MCF 10A (cell line): ENCODE measurements around the gene PSMD5. TPM values are rescaled to one million over a fixed set of nuclear protein-coding genes. Genes with fewer than 3 reads are reported as not detected.
A peak's percentile ranks its signal among the peaks of the same experiment; 100 is the strongest.

Experiments
- BruUV-seq: library from RNA; stranded (reverse); fragments of 400-500 nt; replicated peaks from 2 replicates; lab custom pipeline; 2021; lab: Mats Ljungman, UMichigan
- CTCF ChIA-PET: fragments of 300-600 bp; sonication (Branson Sonifier 250); formaldehyde crosslinking; extraction: SDS; loops from one replicate; lab custom pipeline; 2021; ENCODE audit warnings: antibody characterized with exemption, inconsistent platforms; lab: Yijun Ruan, JAX
- POLR2A ChIA-PET: fragments of 300-600, 350-650 bp; sonication (Branson Sonifier 250); formaldehyde crosslinking; extraction: SDS; loops from one replicate; lab custom pipeline; 2020; ENCODE audit warnings: antibody characterized with exemption, inconsistent platforms; lab: Yijun Ruan, JAX
- DNase-seq: peaks from one replicate; pipeline ENCODE4 v3.0.0-alpha.2; 2018; ENCODE audit not compliant: unreplicated experiment
- H3K27ac Mint-ChIP-seq: one replicate; pipeline ENCODE4 v1.8.0; 2022; ENCODE audit warnings: mild to moderate bottlenecking, low read depth, mixed read lengths; ENCODE audit not compliant: unreplicated experiment
- H3K27me3 Mint-ChIP-seq: one replicate; pipeline ENCODE4 v1.8.0; 2022; ENCODE audit warnings: mixed read lengths; ENCODE audit not compliant: insufficient read depth, unreplicated experiment
- H3K36me3 Mint-ChIP-seq: one replicate; pipeline ENCODE4 v1.8.0; 2022; ENCODE audit warnings: mild to moderate bottlenecking, moderate library complexity, mixed read lengths; ENCODE audit not compliant: insufficient read depth, unreplicated experiment
- H3K4me1 Mint-ChIP-seq: one replicate; pipeline ENCODE4 v1.8.0; 2022; ENCODE audit warnings: mixed read lengths; ENCODE audit not compliant: insufficient read depth, unreplicated experiment
- H3K4me3 Mint-ChIP-seq: one replicate; pipeline ENCODE4 v1.8.0; 2022; ENCODE audit warnings: mild to moderate bottlenecking, moderate library complexity, mixed read lengths; ENCODE audit not compliant: unreplicated experiment
- H3K9me3 Mint-ChIP-seq: one replicate; pipeline ENCODE4 v1.8.0; 2022; ENCODE audit warnings: mixed read lengths; ENCODE audit not compliant: unreplicated experiment
- intact Hi-C: fragments of 100-400 bp; cut with micrococcal nuclease; formaldehyde crosslinking; loops from 2 replicates; pipeline ENCODE4 v1.14.1; 2022
- total RNA-seq: library from RNA; stranded (reverse); gene quantifications from 2 replicates; pipeline ENCODE4 v1.2.3, GENCODE V29; 2022
- TF ChIP-seq, protein P1 (sequence below): fragments of 200-600 bp; IDR thresholded peaks from one replicate; pipeline ENCODE4 v1.8.0; 2022; ENCODE audit warnings: antibody characterized with exemption, mild to moderate bottlenecking; ENCODE audit not compliant: unreplicated experiment

Gene PSMD5
- total RNA-seq, 1 experiment from 2014 or later = 71.0 TPM

DNA sequence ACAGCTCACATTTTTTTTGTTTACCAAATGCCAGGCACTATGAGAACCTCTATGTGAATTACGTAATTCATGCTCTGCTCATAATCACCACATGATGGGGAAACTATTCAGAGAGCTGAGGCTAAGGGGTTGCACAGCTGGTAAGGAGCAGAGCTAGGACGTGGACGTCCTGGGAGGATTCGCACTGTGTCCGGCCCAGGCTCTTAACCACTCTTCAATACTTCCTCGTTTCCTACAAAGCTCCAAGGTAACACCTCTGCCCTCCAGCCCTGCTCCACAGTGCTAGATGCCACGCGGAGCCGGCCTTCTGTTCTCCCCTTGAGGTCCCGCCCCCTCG, 25.6 kb upstream of the PSMD5 start:
- no peak for DNase-seq
- no peaks in the 10 kb centered on the region for H3K9me3 Mint-ChIP-seq
- ChIA-PET CTCF (interaction anchor here (0.5 to 5.0 kb wide), 7 partner anchors 8 to 113 kb away, joined by 3 to 29 read pairs (median 3); partner anchors contain the start of gene PSMD5), POLR2A (interaction anchor here (0.5 to 5.2 kb wide), 7 partner anchors 10 to 188 kb away, joined by 3 to 28 read pairs (median 4); partner anchors contain the start of genes FBXW2 and PSMD5)
- H3K27ac Mint-ChIP-seq = no peak overlapping the region
- BruUV-seq = no TSS peak
- peak overlapping the region; percentile 72 for H3K4me3 Mint-ChIP-seq
- intact Hi-C loops = loop anchor here (1.0 kb wide), 1 partner anchor 68 kb away; no protein-coding TSS in a partner anchor
- peaks cover 20% of the 10 kb centered on the region for H3K36me3 Mint-ChIP-seq
- peaks cover 14% of the 10 kb centered on the region for H3K4me1 Mint-ChIP-seq
- no peaks in the 10 kb centered on the region for H3K27me3 Mint-ChIP-seq
- TF ChIP-seq, protein P1, sequence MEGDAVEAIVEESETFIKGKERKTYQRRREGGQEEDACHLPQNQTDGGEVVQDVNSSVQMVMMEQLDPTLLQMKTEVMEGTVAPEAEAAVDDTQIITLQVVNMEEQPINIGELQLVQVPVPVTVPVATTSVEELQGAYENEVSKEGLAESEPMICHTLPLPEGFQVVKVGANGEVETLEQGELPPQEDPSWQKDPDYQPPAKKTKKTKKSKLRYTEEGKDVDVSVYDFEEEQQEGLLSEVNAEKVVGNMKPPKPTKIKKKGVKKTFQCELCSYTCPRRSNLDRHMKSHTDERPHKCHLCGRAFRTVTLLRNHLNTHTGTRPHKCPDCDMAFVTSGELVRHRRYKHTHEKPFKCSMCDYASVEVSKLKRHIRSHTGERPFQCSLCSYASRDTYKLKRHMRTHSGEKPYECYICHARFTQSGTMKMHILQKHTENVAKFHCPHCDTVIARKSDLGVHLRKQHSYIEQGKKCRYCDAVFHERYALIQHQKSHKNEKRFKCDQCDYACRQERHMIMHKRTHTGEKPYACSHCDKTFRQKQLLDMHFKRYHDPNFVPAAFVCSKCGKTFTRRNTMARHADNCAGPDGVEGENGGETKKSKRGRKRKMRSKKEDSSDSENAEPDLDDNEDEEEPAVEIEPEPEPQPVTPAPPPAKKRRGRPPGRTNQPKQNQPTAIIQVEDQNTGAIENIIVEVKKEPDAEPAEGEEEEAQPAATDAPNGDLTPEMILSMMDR = no peak

DNA sequence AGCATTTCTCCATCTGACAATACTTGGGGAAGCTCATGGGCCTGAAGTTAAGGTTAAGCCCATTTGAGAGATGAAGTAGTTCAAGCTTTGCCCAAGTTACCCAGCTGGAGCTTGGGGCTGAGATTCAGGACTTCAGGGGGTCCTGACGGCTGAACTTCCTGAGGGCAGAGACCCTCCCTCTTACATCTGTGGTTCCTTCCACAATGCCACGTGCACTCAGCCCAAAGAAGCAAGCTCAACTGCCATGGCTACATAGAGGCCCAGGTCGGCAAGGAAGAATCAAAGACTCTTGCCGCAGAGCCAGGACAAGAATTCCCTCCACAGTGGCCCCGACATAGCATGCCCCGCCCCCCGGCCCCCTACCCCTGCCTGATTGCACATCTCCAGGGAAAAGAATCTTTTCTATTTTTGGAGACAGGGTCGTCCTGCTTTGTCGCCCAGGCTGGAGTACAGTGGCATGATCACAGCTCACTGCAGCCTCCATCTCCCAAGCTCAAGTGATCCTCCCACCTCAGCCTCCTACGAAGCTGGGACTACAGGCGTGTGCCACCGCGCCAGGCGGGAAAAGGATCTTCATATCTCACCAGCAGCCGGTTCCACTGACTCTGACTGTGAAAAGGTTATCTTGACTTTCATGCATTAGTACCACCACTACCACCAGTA, 25.1 kb upstream of the PSMD5 start:
- Mint-ChIP-seq H3K9me3 (no peaks in the 10 kb centered on the region), H3K4me3 (peak overlapping the region; percentile 72), H3K4me1 (peaks cover 9% of the 10 kb centered on the region), H3K27me3 (no peaks in the 10 kb centered on the region), H3K27ac (no peak overlapping the region), H3K36me3 (peaks cover 19% of the 10 kb centered on the region)
- BruUV-seq = no TSS peak
- ChIA-PET POLR2A (interaction anchor here (1.1 to 5.2 kb wide), 7 partner anchors 10 to 400 kb away, joined by 3 to 28 read pairs (median 4); partner anchors contain the start of genes FBXW2, GSN and PSMD5), CTCF (interaction anchor here (0.9 to 5.0 kb wide), 6 partner anchors 8 to 112 kb away, joined by 3 to 29 read pairs (median 3); no protein-coding TSS in a partner anchor)
- TF ChIP-seq, protein P1 = no peak
- intact Hi-C loops = loop anchor here (1.0 kb wide), 1 partner anchor 68 kb away; no protein-coding TSS in a partner anchor
- DNase-seq = no peak

DNA sequence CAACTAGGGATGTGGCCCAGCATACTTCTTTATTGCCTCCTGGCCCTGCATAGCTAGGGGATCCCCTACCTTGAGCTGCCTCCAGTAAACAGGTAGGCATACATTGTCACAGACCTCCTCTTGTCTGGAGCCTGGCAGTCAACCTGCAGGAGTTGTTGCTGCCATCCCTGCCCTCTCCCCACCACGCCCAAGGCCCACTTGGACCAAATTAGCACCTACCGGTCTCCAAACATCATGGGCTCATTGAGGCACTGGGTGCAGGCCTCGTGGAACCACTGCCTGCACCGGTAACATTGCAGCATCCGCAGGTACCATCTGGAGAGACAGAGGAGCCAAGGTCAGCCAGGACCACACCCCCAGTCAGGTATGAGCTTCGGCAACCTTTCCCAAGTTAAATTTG, 23.9 kb upstream of the PSMD5 start:
- no TSS peak for BruUV-seq
- H3K27me3 Mint-ChIP-seq = no peaks in the 10 kb centered on the region
- H3K4me3 Mint-ChIP-seq = no peak overlapping the region
- H3K9me3 Mint-ChIP-seq = no peaks in the 10 kb centered on the region
- peaks cover 8% of the 10 kb centered on the region for H3K36me3 Mint-ChIP-seq
- CTCF ChIA-PET = interaction anchor here (0.6 to 5.0 kb wide), 3 partner anchors 70 to 206 kb away, joined by 3 to 29 read pairs (median 3); no protein-coding TSS in a partner anchor
- DNase-seq = no peak
- peaks cover 8% of the 10 kb centered on the region for H3K4me1 Mint-ChIP-seq
- H3K27ac Mint-ChIP-seq = no peak overlapping the region
- TF ChIP-seq, protein P1 = no peak
- POLR2A ChIA-PET = interaction anchor here (1.2 to 5.2 kb wide), 2 partner anchors 23 to 401 kb away, joined by 3 to 28 read pairs; partner anchors contain the start of genes GSN and PSMD5
- intact Hi-C loops = no loop called here

DNA sequence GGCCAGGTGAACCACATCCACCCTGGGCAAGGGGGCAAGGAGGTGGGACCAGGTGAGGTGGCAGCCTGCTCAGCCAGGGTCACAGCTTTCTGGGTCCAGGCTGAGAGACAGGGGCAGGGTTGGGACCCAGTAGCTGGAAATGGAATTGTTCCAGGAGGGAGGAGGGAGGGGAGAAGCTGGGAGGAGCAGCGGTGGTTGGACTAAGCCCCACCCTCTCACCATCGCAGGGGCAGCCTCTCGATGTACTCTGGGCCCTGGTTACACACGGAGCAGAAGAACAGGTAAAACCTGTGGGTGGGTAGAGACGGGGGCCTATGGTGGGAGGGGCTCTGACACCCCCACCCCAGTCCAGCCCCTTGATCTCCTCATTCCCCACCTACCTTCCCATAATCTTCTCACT, 23.1 kb upstream of the PSMD5 start:
- no peaks in the 10 kb centered on the region for H3K27me3 Mint-ChIP-seq
- peaks cover 10% of the 10 kb centered on the region for H3K36me3 Mint-ChIP-seq
- no peak for DNase-seq
- CTCF ChIA-PET = interaction anchor here (0.6 to 0.9 kb wide), 2 partner anchors 17 to 87 kb away, joined by 3 to 6 read pairs; no protein-coding TSS in a partner anchor
- BruUV-seq = no TSS peak
- intact Hi-C loops = no loop called here
- TF ChIP-seq, protein P1 = no peak
- H3K4me3 Mint-ChIP-seq = no peak overlapping the region
- H3K27ac Mint-ChIP-seq = no peak overlapping the region
- POLR2A ChIA-PET = interaction anchor here (5.2 kb wide), 1 partner anchor 22 kb away, joined by 28 read pairs; the partner anchor contains the start of gene PSMD5
- peaks cover 8% of the 10 kb centered on the region for H3K4me1 Mint-ChIP-seq
- H3K9me3 Mint-ChIP-seq = no peaks in the 10 kb centered on the region
